Measurements from ENCODE around the gene FANCG.

Gene FANCG

GRCh38 chr9:35044071-35044470, 35.7 kb downstream of the FANCG start:
- FAIRE-seq (no peak), DNase-seq (ENCODE audit: insufficient read length, low spot score) (no peak)
- TF ChIP-seq CTCF (IDR thresholded peaks at IDR 0.05; ENCODE audit: insufficient read depth, missing control alignments) = no peak

- FAIRE-seq = no peak
- DNase-seq (ENCODE audit: insufficient read length, low spot score) = no peak
- no peak for TF ChIP-seq CTCF (IDR thresholded peaks at IDR 0.05; ENCODE audit: insufficient read depth, missing control alignments)
Observed at GRCh38 chr9:35042891-35043545, 36.7 kb downstream of the FANCG start.

- FAIRE-seq = no peak
- no peak for DNase-seq (ENCODE audit: insufficient read length, low spot score)
Observed at GRCh38 chr9:35042081-35042604, 37.6 kb downstream of the FANCG start.

GRCh38 chr9:35035851-35036701, 43.7 kb downstream of the FANCG start:
- no peak for TF ChIP-seq CTCF (IDR thresholded peaks at IDR 0.05; ENCODE audit: insufficient read depth, missing control alignments)
- DNase-seq (ENCODE audit: insufficient read length, low spot score) (no peak), FAIRE-seq (no peak)

More at GRCh38 chr9:35042081-35042604, 37.6 kb downstream of the FANCG start:
- TF ChIP-seq CTCF (IDR thresholded peaks at IDR 0.05; ENCODE audit: insufficient read depth, missing control alignments) = no peak

GRCh38 chr9:35033101-35033500, 46.6 kb downstream of the FANCG start:
- FAIRE-seq (no peak), DNase-seq (ENCODE audit: insufficient read length, low spot score) (no peak)
- TF ChIP-seq CTCF (IDR thresholded peaks at IDR 0.05; ENCODE audit: insufficient read depth, missing control alignments) = no peak

GRCh38 chr9:35029852-35030251, 49.9 kb downstream of the FANCG start:
- no peak for DNase-seq (ENCODE audit: insufficient read length, low spot score)
- no peak for FAIRE-seq
- TF ChIP-seq CTCF (IDR thresholded peaks at IDR 0.05; ENCODE audit: insufficient read depth, missing control alignments) = no peak

Data from D721Med (cell line).